ENCODE measurements around the gene STARD13. TPM values are rescaled to one million over a fixed set of nuclear protein-coding genes. Genes with fewer than 3 reads are reported as not detected.

Gene STARD13
- total RNA-seq, 1 experiment from 2014 or later, result 26.6 TPM

DNA sequence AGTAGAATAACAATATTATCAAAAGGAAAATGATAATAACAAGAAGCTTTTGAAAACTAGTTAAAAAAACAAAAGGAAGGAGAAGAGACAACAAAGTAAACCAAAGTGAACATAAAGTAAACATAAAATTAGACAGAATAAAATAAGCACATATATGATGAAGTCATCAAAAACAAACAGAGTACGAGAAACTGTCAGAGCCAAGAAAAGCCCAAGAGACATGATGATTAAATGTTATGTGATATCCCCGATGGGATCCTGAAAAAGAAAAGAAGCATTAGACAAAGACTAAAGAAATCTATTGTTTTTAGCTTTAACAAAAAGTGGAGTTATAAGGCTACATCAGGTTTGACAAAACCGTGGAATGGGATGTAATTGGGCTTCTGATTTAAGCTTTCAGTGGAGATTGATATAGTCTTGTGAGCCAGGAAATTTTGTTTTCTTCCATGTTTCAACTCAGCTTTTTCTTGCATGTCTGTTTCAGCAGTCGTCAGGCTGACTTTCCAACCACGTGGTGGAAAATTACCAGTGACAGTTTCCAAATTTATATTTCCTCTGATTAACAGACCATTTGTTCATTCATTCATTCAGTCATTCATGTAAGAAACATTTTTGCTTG lies 204.5 kb downstream of the STARD13 start:
- H3F3A ChIP-seq (ENCODE audit: low read length, unreplicated experiment), result peaks cover 3% of the 10 kb centered on the region
- H3K27me3 ChIP-seq (ENCODE audit: low read length), result no peaks in the 10 kb centered on the region
- intact Hi-C loops (cut with micrococcal nuclease), result no loop called here
- no peaks in the 10 kb centered on the region for H3K79me2 ChIP-seq (ENCODE audit: low read length)
- POLR2A ChIA-PET (ENCODE audit: unreplicated experiment), result interaction anchor here (0.5 kb wide), 1 partner anchor 228 kb away, joined by 3 read pairs; no protein-coding TSS in a partner anchor
- CTCF ChIA-PET, result no interaction called here
- H3K9me2 ChIP-seq (replicated peaks; ENCODE audit: low read length), result no peaks in the 10 kb centered on the region
- H3K36me3 ChIP-seq (ENCODE audit: low read depth, low read length), result no peaks in the 10 kb centered on the region
- peak overlapping the region; percentile 33; the same call in 1 of the 2 replicates for H3K4me3 ChIP-seq (ENCODE audit: low read length)
- H3K4me2 ChIP-seq (ENCODE audit: low read length), result peak overlapping the region; percentile 71
- peaks cover 16% of the 10 kb centered on the region for H3K4me1 ChIP-seq (ENCODE audit: insufficient read depth, low read length)
- BruUV-seq (replicated peaks), result no TSS peak
- no peaks in the 10 kb centered on the region for H3K9me3 ChIP-seq (ENCODE audit: low read length)
- peak; percentile 89 for ATAC-seq
- TF ChIP-seq EZH2 (IDR thresholded peaks at IDR 0.05; ENCODE audit: low read length, unreplicated experiment) (no peak), EZH2phosphoT487 (IDR thresholded peaks at IDR 0.05; ENCODE audit: borderline replicate concordance, low read length) (no peak)
- TF ChIP-seq, protein P1, sequence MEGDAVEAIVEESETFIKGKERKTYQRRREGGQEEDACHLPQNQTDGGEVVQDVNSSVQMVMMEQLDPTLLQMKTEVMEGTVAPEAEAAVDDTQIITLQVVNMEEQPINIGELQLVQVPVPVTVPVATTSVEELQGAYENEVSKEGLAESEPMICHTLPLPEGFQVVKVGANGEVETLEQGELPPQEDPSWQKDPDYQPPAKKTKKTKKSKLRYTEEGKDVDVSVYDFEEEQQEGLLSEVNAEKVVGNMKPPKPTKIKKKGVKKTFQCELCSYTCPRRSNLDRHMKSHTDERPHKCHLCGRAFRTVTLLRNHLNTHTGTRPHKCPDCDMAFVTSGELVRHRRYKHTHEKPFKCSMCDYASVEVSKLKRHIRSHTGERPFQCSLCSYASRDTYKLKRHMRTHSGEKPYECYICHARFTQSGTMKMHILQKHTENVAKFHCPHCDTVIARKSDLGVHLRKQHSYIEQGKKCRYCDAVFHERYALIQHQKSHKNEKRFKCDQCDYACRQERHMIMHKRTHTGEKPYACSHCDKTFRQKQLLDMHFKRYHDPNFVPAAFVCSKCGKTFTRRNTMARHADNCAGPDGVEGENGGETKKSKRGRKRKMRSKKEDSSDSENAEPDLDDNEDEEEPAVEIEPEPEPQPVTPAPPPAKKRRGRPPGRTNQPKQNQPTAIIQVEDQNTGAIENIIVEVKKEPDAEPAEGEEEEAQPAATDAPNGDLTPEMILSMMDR (conservative IDR thresholded peaks at IDR 0.05; ENCODE audit: low read depth, low read length), result no peak
- H4K20me1 ChIP-seq (ENCODE audit: low read length), result no peaks in the 10 kb centered on the region
- H3K9ac ChIP-seq (ENCODE audit: low read length), result peak overlapping the region; percentile 37
- peak overlapping the region; percentile 61 for H2AFZ ChIP-seq (ENCODE audit: low read length)
- peak; percentile 68 for DNase-seq
- peak overlapping the region; percentile 76 for H3K27ac ChIP-seq (ENCODE audit: low read length)

DNA sequence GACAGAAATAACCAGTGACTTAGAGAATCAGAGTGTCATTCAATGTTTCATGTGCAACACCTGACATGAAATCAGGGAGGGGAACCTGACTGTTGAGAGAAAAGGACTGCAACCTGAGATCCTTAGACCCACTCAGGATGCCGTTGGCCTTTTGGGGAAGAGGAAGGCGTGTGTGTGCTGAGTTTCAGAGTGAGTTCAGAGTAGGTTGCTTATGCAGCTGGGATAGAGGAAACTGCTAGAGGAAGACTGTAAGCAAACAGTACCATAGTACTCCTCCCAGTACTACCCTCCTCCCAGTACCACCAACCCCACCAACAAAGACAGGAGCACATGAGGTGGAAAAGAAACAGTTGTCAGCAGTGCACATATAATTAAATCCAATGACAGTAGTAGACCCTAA lies 205.6 kb downstream of the STARD13 start:
- Histone ChIP-seq H3K36me3 (ENCODE audit: low read depth, low read length) (no peaks in the 10 kb centered on the region), H3K9ac (ENCODE audit: low read length) (no peak overlapping the region), H3K27ac (ENCODE audit: low read length) (no peak overlapping the region), H2AFZ (ENCODE audit: low read length) (no peak overlapping the region), H3K9me3 (ENCODE audit: low read length) (no peaks in the 10 kb centered on the region), H3K4me2 (ENCODE audit: low read length) (no peak overlapping the region), H3F3A (ENCODE audit: low read length, unreplicated experiment) (peaks cover 3% of the 10 kb centered on the region), H3K27me3 (ENCODE audit: low read length) (no peaks in the 10 kb centered on the region), H3K9me2 (replicated peaks; ENCODE audit: low read length) (no peaks in the 10 kb centered on the region), H4K20me1 (ENCODE audit: low read length) (no peaks in the 10 kb centered on the region), H3K79me2 (ENCODE audit: low read length) (no peaks in the 10 kb centered on the region), H3K4me1 (ENCODE audit: insufficient read depth, low read length) (peaks cover 16% of the 10 kb centered on the region), H3K4me3 (ENCODE audit: low read length) (no peak overlapping the region)
- DNase-seq (no peak), ATAC-seq (no peak)
- CTCF ChIA-PET, result no interaction called here
- intact Hi-C loops (cut with micrococcal nuclease), result no loop called here
- TF ChIP-seq EZH2 (IDR thresholded peaks at IDR 0.05; ENCODE audit: low read length, unreplicated experiment) (no peak), EZH2phosphoT487 (IDR thresholded peaks at IDR 0.05; ENCODE audit: borderline replicate concordance, low read length) (no peak)
- TF ChIP-seq, protein P1 (conservative IDR thresholded peaks at IDR 0.05; ENCODE audit: low read depth, low read length), result no peak
- POLR2A ChIA-PET (ENCODE audit: unreplicated experiment), result interaction anchor here (0.5 kb wide), 1 partner anchor 97 kb away, joined by 3 read pairs; no protein-coding TSS in a partner anchor
- no TSS peak for BruUV-seq (replicated peaks)

DNA sequence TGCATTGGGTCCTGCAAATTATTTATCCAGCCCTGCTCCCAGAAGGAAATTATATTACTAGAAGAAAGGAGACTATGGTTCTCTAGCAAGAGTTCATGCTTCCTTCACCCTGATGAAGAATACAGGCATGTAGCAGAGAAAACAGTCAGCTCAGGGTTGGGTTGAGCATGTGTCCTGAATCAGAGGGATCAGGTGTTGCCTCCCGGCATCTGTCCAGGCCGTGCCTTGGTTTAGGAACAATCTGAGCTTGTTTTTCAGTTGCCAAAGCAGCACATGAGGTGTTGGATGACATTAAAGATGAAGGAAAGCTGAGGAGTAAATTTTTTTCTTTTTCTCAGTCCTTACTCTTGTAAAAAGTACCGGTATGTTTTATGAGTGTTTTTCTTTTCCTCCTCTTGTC lies 207.3 kb downstream of the STARD13 start:
- Histone ChIP-seq H3F3A (ENCODE audit: low read length, unreplicated experiment) (peaks cover 3% of the 10 kb centered on the region), H3K4me2 (ENCODE audit: low read length) (no peak overlapping the region), H3K79me2 (ENCODE audit: low read length) (no peaks in the 10 kb centered on the region), H3K9me3 (ENCODE audit: low read length) (no peaks in the 10 kb centered on the region), H3K27me3 (ENCODE audit: low read length) (no peaks in the 10 kb centered on the region), H3K36me3 (ENCODE audit: low read depth, low read length) (no peaks in the 10 kb centered on the region), H3K9me2 (replicated peaks; ENCODE audit: low read length) (no peaks in the 10 kb centered on the region), H4K20me1 (ENCODE audit: low read length) (no peaks in the 10 kb centered on the region), H3K27ac (ENCODE audit: low read length) (no peak overlapping the region), H3K9ac (ENCODE audit: low read length) (no peak overlapping the region), H2AFZ (ENCODE audit: low read length) (no peak overlapping the region), H3K4me3 (ENCODE audit: low read length) (no peak overlapping the region), H3K4me1 (ENCODE audit: insufficient read depth, low read length) (peaks cover 16% of the 10 kb centered on the region)
- ChIA-PET POLR2A (ENCODE audit: unreplicated experiment) (no interaction called here), CTCF (interaction anchor here (0.7 kb wide), 1 partner anchor 436 kb away, joined by 3 read pairs; no protein-coding TSS in a partner anchor)
- TF ChIP-seq EZH2phosphoT487 (IDR thresholded peaks at IDR 0.05; ENCODE audit: borderline replicate concordance, low read length) (no peak), EZH2 (IDR thresholded peaks at IDR 0.05; ENCODE audit: low read length, unreplicated experiment) (no peak)
- TF ChIP-seq, protein P1 (conservative IDR thresholded peaks at IDR 0.05; ENCODE audit: low read depth, low read length), result no peak
- no peak for ATAC-seq
- intact Hi-C loops (cut with micrococcal nuclease), result no loop called here
- DNase-seq, result no peak
- no TSS peak for BruUV-seq (replicated peaks)
